GM18907 (cell line): ENCODE results near the gene APOL2.

ENCODE experiments used
- ATAC-seq: cut with Tn5 transposase; IDR thresholded peaks from one replicate; pipeline ENCODE4 v1.9.1; 2021; ENCODE audit warnings: mild to moderate bottlenecking, moderate library complexity; ENCODE audit not compliant: unreplicated experiment

APOL2 gene

GRCh38 chr22:36180038-36180880, 59.1 kb downstream of the APOL2 start:
- ATAC-seq, result no peak

GRCh38 chr22:36177160-36177559, 62.2 kb downstream of the APOL2 start:
- no peak for ATAC-seq
